OCI-LY7 (cell line): ENCODE results near the gene TGM6. TPM values are rescaled to one million over a fixed set of nuclear protein-coding genes. Genes with fewer than 3 reads are reported as not detected.

Source experiments
- BruUV-seq: library from RNA; stranded (reverse); fragments of 400-500 nt; replicated peaks from 2 replicates; lab custom pipeline; 2021; lab: Mats Ljungman, UMichigan
- CTCF ChIA-PET: fragments of 300-600 bp; sonication (Branson Sonifier 250); formaldehyde crosslinking; loops from one replicate; lab custom pipeline; 2022; ENCODE audit warnings: antibody characterized with exemption; ENCODE audit not compliant: unreplicated experiment; lab: Charles Lee
- POLR2A ChIA-PET: fragments of 300-600 bp; sonication (Branson Sonifier 250); formaldehyde crosslinking; loops from one replicate; lab custom pipeline; 2022; ENCODE audit warnings: antibody characterized with exemption; lab: Charles Lee
- DNase-seq: peaks from one replicate; pipeline ENCODE4 v3.0.0-alpha.2; 2015; ENCODE audit warnings: low spot score
- H2AFZ ChIP-seq: fragments of 200-600 bp; sonication (generic), shearing (Covaris generic); 2 replicates; pipeline ENCODE4 v1.6.1; 2014; ENCODE audit warnings: mild to moderate bottlenecking, antibody characterized with exemption, low read length, moderate library complexity
- H3K27ac ChIP-seq: fragments of 200-600 bp; sonication (generic); 2 replicates; pipeline ENCODE4 v1.5.1; 2014; ENCODE audit warnings: mixed run types, low read depth, mild to moderate bottlenecking, moderate library complexity, low read length, inconsistent platforms; ENCODE audit not compliant: poor library complexity, severe bottlenecking
- H3K36me3 ChIP-seq: fragments of 200-600 bp; sonication (generic); 2 replicates; pipeline ENCODE4 v1.6.1; 2014; ENCODE audit warnings: mild to moderate bottlenecking, antibody characterized with exemption, low read length, moderate library complexity, mixed read lengths; ENCODE audit not compliant: insufficient read depth
- H3K4me1 ChIP-seq: fragments of 200-600 bp; sonication (generic); 2 replicates; pipeline ENCODE4 v1.5.1; 2014; ENCODE audit warnings: mild to moderate bottlenecking, low read length; ENCODE audit not compliant: insufficient read depth, poor library complexity, severe bottlenecking
- H3K4me2 ChIP-seq: fragments of 200-600 bp; sonication (generic); 2 replicates; pipeline ENCODE4 v1.6.1; 2014; ENCODE audit warnings: mild to moderate bottlenecking, low read length
- H3K4me3 ChIP-seq: fragments of 200-600 bp; sonication (generic); 2 replicates; pipeline ENCODE4 v1.5.1; 2014; ENCODE audit warnings: mild to moderate bottlenecking, low read depth, low read length; ENCODE audit not compliant: poor library complexity, severe bottlenecking
- H3K79me2 ChIP-seq: fragments of 200-600 bp; sonication (generic); 2 replicates; pipeline ENCODE4 v1.6.1; 2016; ENCODE audit warnings: low read depth, mild to moderate bottlenecking, low read length, moderate library complexity, mixed read lengths; ENCODE audit not compliant: insufficient read depth
- H3K9me2 ChIP-seq: fragments of 200-600 bp; sonication (generic); 2 replicates; pipeline ENCODE4 v1.6.1; 2016; ENCODE audit warnings: mild to moderate bottlenecking, low read length, mixed read lengths; ENCODE audit not compliant: insufficient read depth
- H3K9me3 ChIP-seq: fragments of 200-600 bp; sonication (generic); 2 replicates; pipeline ENCODE4 v1.6.1; 2014; ENCODE audit warnings: mild to moderate bottlenecking, mixed run types, low read length, mixed read lengths
- H4K20me1 ChIP-seq: fragments of 200-600 bp; sonication (generic); 2 replicates; pipeline ENCODE4 v1.6.1; 2014; ENCODE audit warnings: mild to moderate bottlenecking, antibody characterized with exemption, low read length, moderate library complexity, mixed read lengths; ENCODE audit not compliant: insufficient read depth
- CTCF ChIP-seq: fragments of 200-600 bp; sonication (generic); conservative IDR thresholded peaks from 2 replicates; pipeline ENCODE4 v1.5.1; 2014; ENCODE audit warnings: mild to moderate bottlenecking, antibody characterized with exemption, low read length, moderate library complexity, mixed read lengths
- EZH2phosphoT487 ChIP-seq: fragments of 200-600 bp; sonication (generic); IDR thresholded peaks from 2 replicates; pipeline ENCODE4 v1.6.1; 2018; ENCODE audit warnings: low read depth, borderline replicate concordance, mild to moderate bottlenecking, mixed run types, antibody characterized with exemption, low read length, moderate library complexity, mixed read lengths
- intact Hi-C: fragments of 100-400 bp; cut with micrococcal nuclease; formaldehyde crosslinking; loops from one replicate; pipeline ENCODE4 v1.10.0; 2022; ENCODE audit not compliant: unreplicated experiment
- total RNA-seq, 2 experiments: library from RNA; depleted of rRNA in 1 of 2; stranded (reverse); fragments of >200 nt in 1 of 2; shearing (Covaris generic) in 1 of 2; gene quantifications; 2 replicates each; pipeline ENCODE4 v1.2.3, GENCODE V29; 2014 to 2022

The TGM6 gene
- total RNA-seq, 2 experiments from 2014 or later: not detected

DNA sequence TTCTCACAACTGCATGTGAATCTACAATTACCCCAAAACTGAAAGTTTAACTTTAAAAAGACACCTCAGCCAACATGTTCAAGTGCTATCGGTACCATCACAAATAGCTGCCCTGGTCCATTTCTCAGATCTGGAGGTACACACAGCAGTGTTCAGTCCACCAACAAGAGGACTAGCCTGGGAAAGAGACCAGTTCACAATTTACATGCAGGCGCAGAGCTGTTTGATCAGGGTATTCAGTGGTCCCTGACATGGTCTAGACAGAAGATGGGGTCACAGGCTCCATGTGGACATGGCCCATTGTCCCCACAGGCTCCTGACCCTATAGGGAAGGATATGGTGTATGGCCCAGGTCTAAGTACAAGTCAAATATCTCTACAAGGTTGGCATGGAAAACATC, 15.6 kb upstream of the TGM6 start:
- Histone ChIP-seq H3K9me3 (no peaks in the 10 kb centered on the region), H3K4me2 (no peak overlapping the region), H3K4me1 (no peaks in the 10 kb centered on the region), H3K4me3 (no peak overlapping the region), H3K9me2 (no peaks in the 10 kb centered on the region), H3K79me2 (no peaks in the 10 kb centered on the region), H4K20me1 (no peaks in the 10 kb centered on the region), H2AFZ (no peak overlapping the region), H3K36me3 (no peaks in the 10 kb centered on the region), H3K27ac (no peak overlapping the region)
- DNase-seq: no peak
- CTCF ChIA-PET: no interaction called here
- no peak for TF ChIP-seq CTCF
- POLR2A ChIA-PET: no interaction called here
- BruUV-seq: no TSS peak
- intact Hi-C loops: no loop called here

- H4K20me1 ChIP-seq: no peaks in the 10 kb centered on the region
- no peaks in the 10 kb centered on the region for H3K9me2 ChIP-seq
- no peaks in the 10 kb centered on the region for H3K9me3 ChIP-seq
- ChIA-PET CTCF (no interaction called here), POLR2A (no interaction called here)
- no peak for DNase-seq
- H3K27ac ChIP-seq: no peak overlapping the region
- no peak overlapping the region for H2AFZ ChIP-seq
- H3K4me3 ChIP-seq: no peak overlapping the region
- no peaks in the 10 kb centered on the region for H3K4me1 ChIP-seq
- H3K4me2 ChIP-seq: no peak overlapping the region
- TF ChIP-seq CTCF: no peak
- no peak for TF ChIP-seq EZH2phosphoT487
- intact Hi-C loops: no loop called here
- H3K36me3 ChIP-seq: no peaks in the 10 kb centered on the region
- BruUV-seq: no TSS peak
- no peaks in the 10 kb centered on the region for H3K79me2 ChIP-seq
Observed at GRCh38 chr20:2365666-2366065, 15.0 kb upstream of the TGM6 start.

- Histone ChIP-seq H3K4me2 (no peak overlapping the region), H3K36me3 (no peaks in the 10 kb centered on the region), H3K9me3 (no peaks in the 10 kb centered on the region), H3K79me2 (no peaks in the 10 kb centered on the region), H3K4me3 (no peak overlapping the region), H3K27ac (no peak overlapping the region), H4K20me1 (no peaks in the 10 kb centered on the region), H3K9me2 (no peaks in the 10 kb centered on the region), H2AFZ (no peak overlapping the region), H3K4me1 (no peaks in the 10 kb centered on the region)
- intact Hi-C loops: no loop called here
- BruUV-seq: no TSS peak
- no peak for DNase-seq
- TF ChIP-seq EZH2phosphoT487: no peak
- TF ChIP-seq CTCF: no peak
- CTCF ChIA-PET: no interaction called here
- POLR2A ChIA-PET: no interaction called here
Observed at GRCh38 chr20:2368621-2369020, 12.1 kb upstream of the TGM6 start.
